Measurements from ENCODE around the gene LDHA. TPM values are rescaled to one million over a fixed set of nuclear protein-coding genes. Genes with fewer than 3 reads are reported as not detected.
A peak's percentile ranks its signal among the peaks of the same experiment; 100 is the strongest.

The LDHA gene
- total RNA-seq, 1 donor = 177 TPM

Small RNA genes within 50 kb of the gene (small RNA-seq; reads per million reads assigned to genes)
- gene MIR3159 = 1.0 reads per million, percentile 34 among the genes with 10 or more reads in this experiment

Other genes with a start within 250 kb of the LDHA start
- not detected for gene MRGPRX4, start 221.7 kb upstream of the LDHA start, total RNA-seq
- not detected for gene SAA4, start 157.8 kb upstream of the LDHA start, total RNA-seq
- gene SAA2, start 145.9 kb upstream of the LDHA start, total RNA-seq = not detected
- gene SAA1, start 128.3 kb upstream of the LDHA start, total RNA-seq = not detected
- 11.8 TPM for gene HPS5, start 72.4 kb upstream of the LDHA start, total RNA-seq
- gene GTF2H1, start 72.0 kb upstream of the LDHA start, total RNA-seq = 40.9 TPM
- not detected for gene LDHC, start 17.8 kb downstream of the LDHA start, total RNA-seq
- gene LDHAL6A, start 61.3 kb downstream of the LDHA start, total RNA-seq = 0.54 TPM
- 65.4 TPM for gene TSG101, start 132.4 kb downstream of the LDHA start, total RNA-seq
- gene UEVLD, start 194.2 kb downstream of the LDHA start, total RNA-seq = 3.5 TPM
- gene MISFA, start 205.2 kb downstream of the LDHA start, total RNA-seq = not detected
- gene SPTY2D1, start 239.8 kb downstream of the LDHA start, total RNA-seq = 20.5 TPM